ENCODE measurements around the gene CNTN2. TPM values are rescaled to one million over a fixed set of nuclear protein-coding genes. Genes with fewer than 3 reads are reported as not detected.

CNTN2 gene
- total and polyA plus RNA-seq, 2 experiments from 2014 or later: 1.3 to 2.2 TPM

- Mint-ChIP-seq H3K4me1 (peaks cover 14% of the 10 kb centered on the region), H3K9me3 (no peaks in the 10 kb centered on the region; the same call in 2 of the 3 replicates), H3K36me3 (ENCODE audit: low read depth) (no peaks in the 10 kb centered on the region), H3K27ac (no peak overlapping the region), H3K27me3 (ENCODE audit: insufficient read depth, low read depth, poor library complexity) (peaks cover 10% of the 10 kb centered on the region), H3K4me3 (no peak overlapping the region)
- Histone ChIP-seq H3K4me2 (no peak overlapping the region), H3K27ac (ENCODE audit: low read depth) (no peak overlapping the region), H3K27me3 (ENCODE audit: insufficient read depth) (no peaks in the 10 kb centered on the region), H3K79me2 (replicated peaks; ENCODE audit: insufficient read depth) (no peaks in the 10 kb centered on the region), H3K4me1 (ENCODE audit: insufficient read depth) (no peaks in the 10 kb centered on the region), H3K4me3 (no peak overlapping the region), H3K36me3 (ENCODE audit: insufficient read depth) (no peaks in the 10 kb centered on the region), H2AFZ (no peak overlapping the region), H3F3A (replicated peaks; ENCODE audit: low read depth) (no peaks in the 10 kb centered on the region), H4K20me1 (replicated peaks; ENCODE audit: insufficient read depth) (no peaks in the 10 kb centered on the region), H3K9me2 (ENCODE audit: insufficient read depth) (no peaks in the 10 kb centered on the region)
- ATAC-seq (no peak), DNase-seq (ENCODE audit: low spot score) (no peak)
- TF ChIP-seq POLR2AphosphoS5 (IDR thresholded peaks at IDR 0.05; ENCODE audit: low read depth): no peak
- no peak for TF ChIP-seq ZNF114 (CRISPR knock-in tag; IDR thresholded peaks at IDR 0.05)
- no peak for TF ChIP-seq ETS1 (IDR thresholded peaks at IDR 0.05)
- no peak for TF ChIP-seq JUNB (IDR thresholded peaks at IDR 0.05; ENCODE audit: unreplicated experiment)
- no peak for TF ChIP-seq EZH2 (IDR thresholded peaks at IDR 0.05; ENCODE audit: low read depth, unreplicated experiment)
- no peak for TF ChIP-seq EZH2phosphoT487 (IDR thresholded peaks at IDR 0.05; ENCODE audit: unreplicated experiment)
- TF ChIP-seq STAT1 (IDR thresholded peaks at IDR 0.05; ENCODE audit: unreplicated experiment): no peak
- TF ChIP-seq CREB1 (CRISPR knock-in tag; IDR thresholded peaks at IDR 0.05; ENCODE audit: low read depth): no peak
- TF ChIP-seq ZNF462 (CRISPR knock-in tag; IDR thresholded peaks at IDR 0.05): no peak
- TF ChIP-seq REST (IDR thresholded peaks at IDR 0.05; ENCODE audit: unreplicated experiment): no peak
- TF ChIP-seq ZNF331 (CRISPR knock-in tag; IDR thresholded peaks at IDR 0.05; ENCODE audit: low read depth): no peak
- no peak for TF ChIP-seq CTCF (conservative IDR thresholded peaks at IDR 0.05; ENCODE audit: low read depth in 2 of 2)
- no peak for TF ChIP-seq NANOG (IDR thresholded peaks at IDR 0.05; ENCODE audit: borderline replicate concordance)
Observed at GRCh38 chr1:205065666-205066065, 22.7 kb downstream of the CNTN2 start.

All from GM23338 (cell line).